Suprapubic skin (tissue), 4 donors: ENCODE measurements around the gene SLCO4A1. TPM values are rescaled to one million over a fixed set of nuclear protein-coding genes. Genes with fewer than 3 reads are reported as not detected.

Experiments used
- DNase-seq, 2 donors: peaks; one replicate each; pipeline ENCODE4 v3.0.0-alpha.2; 2019; ENCODE audit warnings: low spot score in 2 of 2
- H3K27ac ChIP-seq: fragments of 200-600 bp; sonication (generic); one replicate; pipeline ENCODE4 v1.5.1; 2019
- H3K27me3 ChIP-seq: fragments of 200-600 bp; sonication (generic); one replicate; pipeline ENCODE4 v1.5.1; 2019
- H3K36me3 ChIP-seq: fragments of 200-600 bp; sonication (generic); one replicate; pipeline ENCODE4 v1.5.1; 2019
- H3K4me1 ChIP-seq: fragments of 200-600 bp; sonication (generic); one replicate; pipeline ENCODE4 v1.5.1; 2019
- H3K4me3 ChIP-seq: fragments of 200-600 bp; sonication (generic); one replicate; pipeline ENCODE4 v1.5.1; 2019; ENCODE audit warnings: mild to moderate bottlenecking
- H3K9me3 ChIP-seq: fragments of 200-600 bp; sonication (generic); one replicate; pipeline ENCODE4 v1.5.1; 2019
- EP300 ChIP-seq: sonication (generic); formaldehyde crosslinking; IDR thresholded peaks from one replicate; pipeline ENCODE4 v1.6.1; 2017; ENCODE audit warnings: antibody characterized with exemption
- POLR2A ChIP-seq, 2 donors: fragments of 450-650 bp; IDR thresholded peaks; one replicate each; pipeline ENCODE4 v1.6.1; 2017; ENCODE audit warnings: antibody characterized with exemption in 2 of 2, mild to moderate bottlenecking in 2 of 2, moderate library complexity in 2 of 2
- POLR2AphosphoS5 ChIP-seq, 3 donors: sonication (generic); formaldehyde crosslinking; IDR thresholded peaks; one replicate each; pipeline ENCODE4 v1.6.1; 2017; ENCODE audit warnings: antibody characterized with exemption in 3 of 3
- WGBS: methylation state at CpG from one replicate; pipeline ENCODE4 v1.1.5; 2018; 5-methylcytosine and 5-hydroxymethylcytosine counted together
- total RNA-seq, 4 donors: library from RNA; depleted of rRNA; stranded (reverse); fragments of >200 nt; gene quantifications; one replicate each; pipeline ENCODE4 v1.1.0, GENCODE V29; 2016
- TF ChIP-seq, protein P1 (sequence below), 2 donors: fragments of 200-600 bp in 1 of 2; fragments of 450-650 bp in 1 of 2; sonication (generic) in 1 of 2; IDR thresholded peaks; one replicate each; pipeline ENCODE4 v1.5.1; 2016 to 2019; ENCODE audit warnings: antibody characterized with exemption in 2 of 2, mild to moderate bottlenecking in 1 of 2, moderate library complexity in 1 of 2

Gene SLCO4A1
- total RNA-seq, 4 donors from 2014 or later: 50.2 to 59.1 (median 52.7) TPM

DNA sequence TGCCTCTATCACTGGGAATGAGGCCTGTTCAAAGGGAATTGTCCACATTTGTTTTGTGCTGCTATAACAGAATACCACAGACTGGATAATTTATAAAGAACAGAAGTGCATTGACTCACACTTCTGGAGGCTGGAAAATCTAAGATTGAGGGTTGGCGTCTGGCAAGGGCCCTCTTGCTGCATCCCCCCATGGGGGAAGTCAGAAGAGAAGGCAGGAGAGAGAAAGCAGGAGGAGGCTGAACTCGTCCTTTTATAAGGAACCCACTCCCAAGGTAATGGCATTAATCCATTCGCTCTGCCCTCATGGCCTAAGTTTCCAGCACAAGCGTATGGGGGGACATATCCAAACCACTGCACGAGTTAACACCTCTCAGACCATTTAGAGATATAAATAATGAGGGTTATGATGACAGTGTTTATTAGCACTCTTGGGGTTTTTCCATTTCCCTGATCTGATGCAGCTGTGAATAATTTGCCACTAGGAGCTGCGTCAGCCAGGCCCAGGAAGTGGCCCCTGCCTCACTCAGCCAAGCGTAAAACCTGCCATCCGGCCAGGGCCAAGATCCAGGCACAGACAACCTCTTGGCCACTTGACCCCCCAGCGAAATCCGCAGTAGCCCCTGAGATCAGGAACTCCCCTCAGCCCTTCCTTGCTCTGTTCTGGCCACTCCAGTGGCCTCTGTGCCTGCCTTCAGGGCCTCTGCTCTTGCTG lies 14.2 kb upstream of the SLCO4A1 start:
- WGBS: 42% methylated on average over 7 of the region's 10 CpGs
- no peak for DNase-seq
- no peaks in the 10 kb centered on the region for H3K36me3 ChIP-seq

DNA sequence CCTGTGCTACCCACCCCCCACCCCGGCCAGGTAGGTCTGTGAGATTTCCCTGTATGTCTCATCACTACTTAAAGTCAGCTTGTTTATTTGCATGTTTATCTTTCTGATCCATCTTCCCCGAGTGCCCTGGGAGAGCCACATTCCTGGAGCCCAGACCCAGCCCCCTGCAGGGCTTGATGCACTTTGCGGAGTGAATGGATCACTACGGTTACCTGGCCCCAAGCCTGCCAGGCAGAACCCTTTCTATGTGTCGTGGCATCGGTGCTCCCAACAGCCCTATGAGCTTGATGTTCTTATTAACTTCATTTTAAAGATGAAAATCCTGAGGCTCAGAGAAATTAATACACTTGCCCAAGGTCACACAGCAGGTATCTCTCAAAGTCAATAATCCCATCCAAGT lies 13.6 kb upstream of the SLCO4A1 start:
- TF ChIP-seq EP300 (no peak), POLR2A (IDR thresholded peaks at IDR 0.05) (no peak), POLR2AphosphoS5 (IDR thresholded peaks at IDR 0.05) (no peak)
- TF ChIP-seq, protein P1, sequence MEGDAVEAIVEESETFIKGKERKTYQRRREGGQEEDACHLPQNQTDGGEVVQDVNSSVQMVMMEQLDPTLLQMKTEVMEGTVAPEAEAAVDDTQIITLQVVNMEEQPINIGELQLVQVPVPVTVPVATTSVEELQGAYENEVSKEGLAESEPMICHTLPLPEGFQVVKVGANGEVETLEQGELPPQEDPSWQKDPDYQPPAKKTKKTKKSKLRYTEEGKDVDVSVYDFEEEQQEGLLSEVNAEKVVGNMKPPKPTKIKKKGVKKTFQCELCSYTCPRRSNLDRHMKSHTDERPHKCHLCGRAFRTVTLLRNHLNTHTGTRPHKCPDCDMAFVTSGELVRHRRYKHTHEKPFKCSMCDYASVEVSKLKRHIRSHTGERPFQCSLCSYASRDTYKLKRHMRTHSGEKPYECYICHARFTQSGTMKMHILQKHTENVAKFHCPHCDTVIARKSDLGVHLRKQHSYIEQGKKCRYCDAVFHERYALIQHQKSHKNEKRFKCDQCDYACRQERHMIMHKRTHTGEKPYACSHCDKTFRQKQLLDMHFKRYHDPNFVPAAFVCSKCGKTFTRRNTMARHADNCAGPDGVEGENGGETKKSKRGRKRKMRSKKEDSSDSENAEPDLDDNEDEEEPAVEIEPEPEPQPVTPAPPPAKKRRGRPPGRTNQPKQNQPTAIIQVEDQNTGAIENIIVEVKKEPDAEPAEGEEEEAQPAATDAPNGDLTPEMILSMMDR (IDR thresholded peaks at IDR 0.05): no peak
- DNase-seq: no peak
- 35% methylated on average over 6 of the region's 6 CpGs for WGBS
- Histone ChIP-seq H3K4me1 (peaks cover 25% of the 10 kb centered on the region), H3K36me3 (no peaks in the 10 kb centered on the region), H3K4me3 (no peak overlapping the region), H3K27me3 (peaks cover 20% of the 10 kb centered on the region), H3K27ac (no peak overlapping the region), H3K9me3 (no peaks in the 10 kb centered on the region)

More for the DNA sequence above, 14.2 kb upstream of the SLCO4A1 start:
- Histone ChIP-seq H3K9me3 (no peaks in the 10 kb centered on the region), H3K4me1 (peaks cover 32% of the 10 kb centered on the region), H3K27me3 (peaks cover 14% of the 10 kb centered on the region), H3K4me3 (no peak overlapping the region), H3K27ac (no peak overlapping the region)
- no peak for TF ChIP-seq EP300
- TF ChIP-seq, protein P1 (IDR thresholded peaks at IDR 0.05): no peak
- TF ChIP-seq POLR2AphosphoS5 (IDR thresholded peaks at IDR 0.05): no peak
- no peak for TF ChIP-seq POLR2A (IDR thresholded peaks at IDR 0.05)

DNA sequence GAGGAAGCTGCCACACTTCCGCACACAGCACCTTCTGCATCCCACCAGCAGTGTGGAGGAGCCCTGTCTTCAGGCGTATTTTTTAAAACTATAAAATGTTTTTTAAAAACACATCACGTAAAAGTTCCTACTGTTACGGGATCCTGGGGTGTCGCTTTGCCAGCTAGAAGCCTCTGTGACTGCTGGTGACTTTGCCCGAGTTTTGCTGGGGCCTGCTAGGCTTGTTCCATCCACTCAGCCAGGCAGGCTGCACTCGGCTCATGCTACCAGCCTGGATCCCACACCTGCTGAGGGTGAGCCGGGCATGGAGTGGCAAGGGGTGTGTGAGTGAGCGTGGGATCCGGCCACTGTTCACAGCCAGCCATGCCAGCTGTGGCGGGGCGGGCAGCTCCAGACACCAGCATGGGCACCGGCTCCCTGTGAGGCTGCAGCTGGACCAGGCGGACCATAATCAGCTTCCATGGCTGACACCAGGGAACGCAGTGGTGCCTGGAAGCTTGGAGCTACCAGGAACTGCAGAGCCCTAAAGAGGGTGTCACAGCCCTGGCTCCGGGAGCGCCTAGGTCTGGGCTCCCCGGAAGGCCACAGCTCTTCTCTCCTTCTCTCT lies 12.3 kb upstream of the SLCO4A1 start:
- H3K27ac ChIP-seq: no peak overlapping the region
- H3K36me3 ChIP-seq: no peaks in the 10 kb centered on the region
- no peak for DNase-seq
- H3K4me1 ChIP-seq: peaks cover 13% of the 10 kb centered on the region
- 98% methylated on average over 10 of the region's 18 CpGs for WGBS
- peaks cover 32% of the 10 kb centered on the region for H3K27me3 ChIP-seq
- H3K4me3 ChIP-seq: no peak overlapping the region
- TF ChIP-seq POLR2AphosphoS5 (IDR thresholded peaks at IDR 0.05): no peak
- TF ChIP-seq, protein P1 (IDR thresholded peaks at IDR 0.05): no peak
- no peaks in the 10 kb centered on the region for H3K9me3 ChIP-seq

DNA sequence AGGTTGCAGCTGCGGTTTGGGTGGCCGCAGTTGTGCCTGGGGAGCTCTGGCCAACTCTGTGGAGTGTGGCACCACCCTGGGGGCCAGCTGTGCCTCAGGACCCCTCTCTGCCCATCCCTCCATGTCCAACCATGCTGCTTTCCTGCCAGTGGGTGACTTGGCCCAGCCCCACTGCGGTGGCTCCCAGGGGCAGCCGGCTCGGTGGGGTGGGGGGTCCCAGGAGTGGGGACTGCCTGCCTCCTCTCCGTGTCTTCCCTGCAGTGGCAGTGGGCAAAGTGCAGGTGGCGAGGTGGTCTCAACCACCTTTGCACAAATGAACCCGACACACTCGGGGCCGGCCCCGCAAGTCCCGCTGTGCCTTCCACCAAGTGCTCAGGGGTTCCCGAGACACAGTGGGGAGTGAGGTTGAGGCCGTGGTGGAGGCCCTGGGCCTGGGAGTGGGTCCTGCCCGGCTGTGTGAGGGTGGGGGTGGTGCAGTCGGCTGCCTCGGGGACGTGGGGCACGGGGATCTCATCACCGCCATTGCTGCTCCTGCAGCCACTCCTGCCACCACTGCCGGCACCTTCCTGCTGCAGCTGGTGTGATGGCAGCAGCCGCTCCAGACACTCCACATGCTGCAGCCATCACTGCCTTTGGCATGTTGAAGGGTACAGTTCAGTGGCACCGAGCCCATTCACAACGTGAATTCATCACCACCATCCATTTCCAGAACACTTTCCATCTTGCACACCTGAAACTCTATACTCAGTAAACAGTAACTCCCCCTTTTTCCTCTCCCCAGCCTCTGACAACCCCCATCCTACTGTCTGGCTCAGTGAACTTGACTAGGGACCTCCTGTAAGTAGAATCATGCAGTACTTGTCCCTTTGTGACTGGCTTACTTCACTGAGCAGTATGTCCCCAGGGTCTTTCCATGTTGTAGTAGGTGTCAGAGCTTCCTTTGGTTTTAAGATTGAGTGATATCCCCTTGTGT lies 10.7 kb upstream of the SLCO4A1 start:
- 76% methylated on average over 8 of the region's 24 CpGs for WGBS
- H3K9me3 ChIP-seq: no peaks in the 10 kb centered on the region
- TF ChIP-seq POLR2A (IDR thresholded peaks at IDR 0.05) (no peak), EP300 (no peak), POLR2AphosphoS5 (IDR thresholded peaks at IDR 0.05) (no peak)
- TF ChIP-seq, protein P1 (IDR thresholded peaks at IDR 0.05): no peak
- H3K36me3 ChIP-seq: no peaks in the 10 kb centered on the region
- H3K4me3 ChIP-seq: no peak overlapping the region
- peaks cover 48% of the 10 kb centered on the region for H3K27me3 ChIP-seq
- no peak overlapping the region for H3K27ac ChIP-seq
- peaks cover 7% of the 10 kb centered on the region for H3K4me1 ChIP-seq
- DNase-seq: no peak
